ENCODE data around the gene NCF2.

DNA sequence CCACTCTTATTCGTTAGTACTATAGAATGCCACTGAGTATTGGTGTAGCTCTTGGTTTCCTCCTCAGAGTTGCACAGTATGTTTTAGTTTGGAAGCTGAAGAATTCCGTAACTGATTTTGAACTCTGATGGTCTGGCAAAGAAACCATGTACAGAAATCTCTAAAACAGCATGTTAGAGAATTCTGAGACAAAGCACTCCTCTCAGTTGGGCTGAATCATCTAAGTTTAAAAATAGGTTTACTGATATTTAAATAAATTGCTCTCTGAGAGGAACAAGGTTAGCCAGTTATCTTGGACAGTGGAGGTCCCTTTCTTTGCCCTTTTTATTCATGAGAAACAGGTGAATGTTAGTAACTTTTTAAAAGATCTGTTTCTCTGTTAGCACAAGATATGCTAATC, 43.8 kb downstream of the NCF2 start:
- TF ChIP-seq POLR2A (IDR thresholded peaks at IDR 0.05; ENCODE audit: low read length) (no peak), GATA1 (IDR thresholded peaks at IDR 0.05; ENCODE audit: low read depth, low read length) (no peak)
